Ishikawa (cell line): ENCODE measurements around the gene MDFI.

Experiments used
- EP300 ChIP-seq: IDR thresholded peaks from 2 replicates; pipeline ENCODE4 v1.6.1; 2012; ENCODE audit warnings: borderline replicate concordance
- MAX ChIP-seq: IDR thresholded peaks from 2 replicates; pipeline ENCODE4 v1.6.1; 2012
- REST ChIP-seq: IDR thresholded peaks from 2 replicates; pipeline ENCODE4 v1.6.1; 2012; ENCODE audit warnings: low read depth, mild to moderate bottlenecking
- TAF1 ChIP-seq: IDR thresholded peaks from 2 replicates; pipeline ENCODE4 v1.6.1; 2012; ENCODE audit warnings: low read depth, mild to moderate bottlenecking
- USF1 ChIP-seq: IDR thresholded peaks from 2 replicates; pipeline ENCODE4 v1.6.1; 2012
- YY1 ChIP-seq: IDR thresholded peaks from 2 replicates; pipeline ENCODE4 v1.6.1; 2012; ENCODE audit warnings: low read depth

- TF ChIP-seq REST (no peak), USF1 (no peak), YY1 (no peak), TAF1 (no peak), EP300 (no peak), MAX (no peak)
Measured at GRCh38 chr6:41634657-41635056, 3.6 kb upstream of the MDFI start.
